CD4-positive, alpha-beta T cell treated with Interleukin-4 for 4 hours (primary cell): ENCODE measurements around the gene SCAF4.
"Not testable (repeated sequence)": the region's sequence is repeated elsewhere in the genome, so short reads cannot be mapped to it uniquely, and the experiment has no call there.

Source experiments
- DNase-seq: peaks from one replicate; pipeline ENCODE4 v3.0.0-alpha.2; 2020

Gene SCAF4, protein sequence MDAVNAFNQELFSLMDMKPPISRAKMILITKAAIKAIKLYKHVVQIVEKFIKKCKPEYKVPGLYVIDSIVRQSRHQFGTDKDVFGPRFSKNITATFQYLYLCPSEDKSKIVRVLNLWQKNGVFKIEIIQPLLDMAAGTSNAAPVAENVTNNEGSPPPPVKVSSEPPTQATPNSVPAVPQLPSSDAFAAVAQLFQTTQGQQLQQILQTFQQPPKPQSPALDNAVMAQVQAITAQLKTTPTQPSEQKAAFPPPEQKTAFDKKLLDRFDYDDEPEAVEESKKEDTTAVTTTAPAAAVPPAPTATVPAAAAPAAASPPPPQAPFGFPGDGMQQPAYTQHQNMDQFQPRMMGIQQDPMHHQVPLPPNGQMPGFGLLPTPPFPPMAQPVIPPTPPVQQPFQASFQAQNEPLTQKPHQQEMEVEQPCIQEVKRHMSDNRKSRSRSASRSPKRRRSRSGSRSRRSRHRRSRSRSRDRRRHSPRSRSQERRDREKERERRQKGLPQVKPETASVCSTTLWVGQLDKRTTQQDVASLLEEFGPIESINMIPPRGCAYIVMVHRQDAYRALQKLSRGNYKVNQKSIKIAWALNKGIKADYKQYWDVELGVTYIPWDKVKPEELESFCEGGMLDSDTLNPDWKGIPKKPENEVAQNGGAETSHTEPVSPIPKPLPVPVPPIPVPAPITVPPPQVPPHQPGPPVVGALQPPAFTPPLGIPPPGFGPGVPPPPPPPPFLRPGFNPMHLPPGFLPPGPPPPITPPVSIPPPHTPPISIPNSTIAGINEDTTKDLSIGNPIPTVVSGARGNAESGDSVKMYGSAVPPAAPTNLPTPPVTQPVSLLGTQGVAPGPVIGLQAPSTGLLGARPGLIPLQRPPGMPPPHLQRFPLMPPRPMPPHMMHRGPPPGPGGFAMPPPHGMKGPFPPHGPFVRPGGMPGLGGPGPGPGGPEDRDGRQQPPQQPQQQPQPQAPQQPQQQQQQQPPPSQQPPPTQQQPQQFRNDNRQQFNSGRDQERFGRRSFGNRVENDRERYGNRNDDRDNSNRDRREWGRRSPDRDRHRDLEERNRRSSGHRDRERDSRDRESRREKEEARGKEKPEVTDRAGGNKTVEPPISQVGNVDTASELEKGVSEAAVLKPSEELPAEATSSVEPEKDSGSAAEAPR

DNA sequence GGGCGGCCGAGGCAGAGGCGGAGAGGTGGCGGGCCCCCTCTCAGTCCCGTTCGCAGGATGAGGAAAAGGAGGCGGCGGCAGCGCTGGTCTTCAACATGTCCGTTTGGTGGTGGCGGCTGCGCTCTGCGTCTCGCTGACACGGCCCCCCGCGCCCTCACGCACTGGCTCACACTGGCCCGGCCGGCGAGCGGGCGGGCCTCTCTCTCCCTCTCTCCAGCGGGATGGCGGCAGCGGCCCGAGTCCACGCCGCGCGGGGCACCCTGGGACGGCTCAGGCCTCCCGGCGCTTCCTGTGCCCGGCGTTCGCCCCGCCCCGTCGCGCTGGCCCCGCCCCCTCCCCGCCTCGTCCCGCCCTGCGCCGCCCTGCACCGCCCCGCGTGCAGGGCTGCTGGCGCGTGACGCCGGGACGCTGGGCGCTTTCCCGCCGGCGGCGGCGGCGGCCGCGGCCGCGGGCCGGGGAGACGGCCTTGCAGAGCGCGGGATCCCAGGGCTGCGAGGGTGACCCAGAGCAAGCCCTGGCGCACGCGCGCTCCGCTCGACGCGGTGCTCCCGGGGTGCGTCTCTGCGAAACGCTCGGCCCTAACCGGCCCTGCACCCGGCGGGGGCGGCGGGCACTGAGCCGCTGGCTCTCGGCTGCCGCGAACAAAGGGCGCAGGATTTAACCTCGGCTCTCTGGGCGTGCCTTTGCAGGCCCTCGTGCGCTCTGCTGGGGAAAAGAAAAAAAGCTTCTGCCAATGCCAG lies at the start of gene SCAF4:
Gene SCAF4 (minus strand): TSS at position 262 of the 740 bp plus-strand sequence. CDS start 426 bp downstream, outside the sequence.
- peak; percentile 79 for DNase-seq

DNA sequence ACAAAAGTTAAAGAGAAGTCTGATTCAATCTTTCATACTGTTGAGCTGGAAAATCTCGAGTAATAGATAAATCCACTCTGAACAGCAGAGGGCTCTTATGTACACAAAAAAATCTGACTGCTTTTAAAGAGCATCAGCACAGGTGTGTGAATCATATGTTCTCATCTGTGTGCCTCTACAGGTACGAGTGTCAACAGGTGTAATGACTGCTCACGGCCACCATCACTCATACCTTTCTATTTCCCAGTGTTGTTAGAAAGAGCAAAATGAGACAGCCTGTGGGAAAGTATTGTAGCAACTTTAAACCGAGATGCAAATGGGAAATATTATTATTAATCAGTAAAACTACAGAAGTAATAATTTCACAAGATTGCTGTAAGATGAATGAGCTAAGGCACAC lies 49.0 kb upstream of the SCAF4 start:
- no peak for DNase-seq

DNA sequence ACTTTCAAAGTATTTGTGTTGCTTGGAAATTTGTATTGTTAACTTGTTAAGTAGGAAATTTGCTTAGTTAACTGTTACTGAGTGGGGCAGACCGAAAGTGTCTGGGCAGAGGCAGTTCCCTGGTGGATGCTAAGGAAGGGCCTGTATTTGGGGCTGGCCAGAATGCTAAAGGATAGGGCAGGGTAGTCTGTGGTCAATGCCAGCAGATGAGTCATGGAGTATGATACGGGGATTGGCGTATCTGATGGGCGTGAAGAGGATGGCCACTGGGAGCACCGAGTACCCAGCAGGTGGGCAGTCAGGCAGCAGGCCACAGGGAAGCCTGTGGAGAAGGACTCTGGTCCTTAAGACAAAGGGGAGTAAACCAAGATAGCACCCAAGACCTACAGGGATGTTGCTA lies 46.6 kb upstream of the SCAF4 start:
- no peak for DNase-seq

DNA sequence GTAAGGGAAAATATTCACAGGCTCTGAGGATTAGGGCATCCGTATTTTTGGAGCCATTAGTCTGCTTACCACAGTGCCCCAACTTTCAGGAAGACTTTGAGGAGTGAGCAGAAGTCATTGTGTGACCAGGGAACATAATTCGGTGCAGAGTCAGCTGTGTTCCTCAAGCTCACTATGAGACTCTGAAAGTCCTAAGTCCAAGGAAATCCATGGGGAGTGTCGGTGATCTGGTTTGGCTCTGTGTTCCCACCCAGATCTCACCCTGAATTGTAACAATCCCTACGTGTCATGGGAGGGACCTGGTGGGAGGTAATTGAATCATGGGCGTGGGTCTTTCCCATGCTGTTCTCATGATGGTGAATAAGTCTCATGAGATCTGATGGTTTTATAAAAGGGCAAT lies 45.9 kb upstream of the SCAF4 start:
- no peak for DNase-seq

DNA sequence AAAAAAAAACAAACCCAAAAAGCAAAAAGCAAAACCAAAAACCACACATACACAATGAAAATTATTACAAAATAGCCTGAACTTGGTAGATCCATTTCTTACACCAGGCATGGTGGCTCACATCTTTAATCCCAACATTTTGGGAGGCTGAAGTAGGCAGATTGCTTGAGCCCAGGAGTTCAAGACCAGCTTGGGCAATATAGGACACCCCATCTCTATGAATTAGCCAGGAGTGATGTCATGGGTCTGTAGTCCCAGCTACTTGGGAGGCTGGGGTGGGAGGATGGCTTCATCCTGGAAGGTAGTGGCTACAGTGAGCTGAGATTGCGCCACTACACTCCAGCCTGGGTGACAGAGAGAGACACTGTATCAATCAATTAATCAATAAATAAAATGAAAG lies 42.1 kb upstream of the SCAF4 start:
- no peak for DNase-seq

DNA sequence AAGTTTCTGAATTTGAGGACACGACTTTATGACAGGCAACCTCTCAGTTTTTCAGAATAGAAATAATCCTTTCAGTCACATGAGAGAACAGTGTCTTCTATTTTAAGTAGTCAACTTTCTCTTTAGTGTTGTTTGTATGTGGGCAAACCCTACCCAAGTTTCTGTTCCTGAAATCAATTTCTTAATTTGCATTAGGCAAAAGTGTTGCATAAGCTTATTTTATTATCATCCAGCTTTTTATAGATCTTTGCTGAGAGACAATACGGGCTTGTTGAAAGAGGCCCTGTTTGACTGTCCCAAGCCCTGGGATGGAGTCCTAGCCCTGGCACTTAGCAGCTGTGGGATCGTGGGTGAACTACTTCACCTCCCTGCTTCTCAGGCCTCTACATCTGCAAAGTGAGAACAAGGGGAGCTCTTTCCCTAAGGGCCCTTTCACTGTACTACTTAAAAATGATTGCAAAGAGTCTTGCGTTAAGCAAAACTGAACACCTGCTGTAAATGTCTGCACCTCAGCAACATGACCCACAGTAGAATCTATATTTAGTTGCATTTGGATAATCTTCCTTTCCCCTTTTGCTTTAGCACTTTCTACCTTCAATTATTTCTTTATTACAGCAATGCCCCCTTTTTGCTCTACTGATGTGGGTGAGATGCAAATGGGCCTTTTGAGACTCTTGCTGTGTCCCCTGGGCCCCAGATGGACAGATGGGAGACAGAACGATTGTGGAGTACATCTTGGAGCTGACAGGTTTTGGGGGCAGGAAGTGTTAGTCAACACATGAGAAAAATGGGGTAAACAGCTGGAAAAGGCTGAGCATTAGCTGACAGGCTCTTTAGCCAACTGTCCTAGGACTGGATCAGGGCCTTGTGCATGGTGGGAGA lies 41.0 kb upstream of the SCAF4 start:
- DNase-seq, result no peak

DNA sequence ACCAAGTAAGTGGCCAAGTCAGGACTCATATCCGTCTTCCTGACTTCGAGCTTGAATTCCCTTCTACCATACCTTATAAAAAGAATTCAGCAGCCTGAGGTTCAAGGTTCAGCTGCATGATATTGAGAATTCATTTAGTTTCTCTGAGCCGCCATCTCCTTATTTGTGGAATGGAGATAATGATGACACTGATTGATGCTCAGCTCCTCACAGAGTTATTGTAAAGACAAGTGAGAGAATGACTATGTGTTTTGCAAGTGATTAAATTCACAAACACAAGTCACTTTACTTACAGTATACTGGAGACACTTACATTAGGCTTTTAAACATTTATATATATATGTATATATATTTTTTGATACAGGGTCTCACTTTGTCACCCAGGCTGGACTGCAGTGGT lies 39.8 kb upstream of the SCAF4 start:
- DNase-seq, result no peak

DNA sequence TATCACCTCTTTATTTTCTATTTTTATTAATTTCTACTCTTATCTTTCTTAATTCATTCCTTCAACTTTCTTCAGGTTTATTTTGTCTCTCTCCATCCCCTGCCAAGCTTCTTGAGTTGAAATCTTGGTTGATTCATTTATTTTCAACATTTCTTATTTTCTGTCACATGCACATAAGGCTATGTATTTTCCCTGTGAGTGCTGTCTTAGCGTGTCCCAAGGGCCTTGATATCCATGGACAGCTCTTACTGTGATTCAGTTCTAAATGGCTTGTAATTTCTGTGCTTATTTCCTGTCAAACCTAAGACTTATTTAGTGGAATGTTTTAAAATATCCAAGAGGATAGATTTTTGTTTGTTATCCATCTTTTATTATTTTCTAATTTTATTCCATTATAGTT lies 36.8 kb upstream of the SCAF4 start:
- DNase-seq, result no peak

DNA sequence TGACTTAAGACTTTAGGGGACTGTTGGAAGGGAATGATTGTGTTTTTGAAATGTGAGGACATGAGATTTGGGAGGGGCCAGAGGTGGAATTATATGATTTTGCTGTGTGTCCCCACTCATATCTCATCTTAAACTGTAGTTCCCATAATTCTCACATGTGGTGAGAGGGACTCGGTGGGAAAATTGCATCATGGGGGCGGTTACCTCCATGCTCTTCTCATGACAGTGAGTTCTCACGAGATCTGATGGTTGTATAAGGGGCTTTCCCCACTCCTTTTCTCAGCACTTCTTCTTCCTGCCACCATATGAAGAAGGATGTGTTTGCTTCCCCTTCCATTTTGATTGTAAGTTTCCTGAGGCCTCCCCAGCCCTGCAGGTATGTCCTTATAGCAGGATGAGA lies 35.0 kb upstream of the SCAF4 start:
- no peak for DNase-seq

DNA sequence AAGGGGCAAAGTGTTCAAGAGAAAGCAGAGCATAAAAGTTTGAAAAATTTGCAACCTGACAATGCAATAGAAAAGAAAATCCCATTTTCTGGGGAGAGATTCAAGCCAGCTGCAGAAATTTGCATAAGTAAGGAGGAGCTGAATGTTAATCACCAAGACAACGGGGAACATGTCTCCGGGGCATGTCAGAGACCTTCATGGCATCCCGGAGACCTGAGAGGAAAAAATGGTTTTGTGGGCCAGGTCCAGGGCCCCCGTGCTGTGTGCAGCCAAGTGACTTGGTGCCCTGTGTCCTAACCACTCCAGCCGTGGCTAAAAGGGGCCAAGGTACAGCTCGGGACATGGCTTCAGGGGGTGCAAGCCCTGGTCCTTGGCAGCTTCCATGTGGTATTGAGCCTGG lies 33.9 kb upstream of the SCAF4 start:
- not testable (repeated sequence) for DNase-seq

DNA sequence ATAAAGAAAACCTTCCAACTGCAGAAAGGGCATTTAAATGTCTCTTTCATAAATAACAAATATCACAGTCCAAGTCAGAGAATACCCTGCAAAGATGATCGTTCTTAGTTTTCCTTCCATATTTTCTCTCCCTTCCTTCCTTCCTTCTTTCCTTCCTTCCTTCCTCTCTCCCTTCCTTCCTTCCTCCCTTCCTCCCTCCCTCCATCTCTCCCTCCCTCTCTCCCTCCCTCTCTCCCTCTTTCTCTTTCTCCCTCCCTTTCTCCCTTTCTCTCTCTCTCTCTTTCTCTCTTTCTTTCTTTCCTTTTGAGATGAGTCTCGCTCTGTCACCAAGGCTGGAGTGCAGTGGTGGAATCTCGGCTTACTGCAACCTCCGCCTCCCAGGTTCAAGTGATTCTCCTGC lies 29.0 kb upstream of the SCAF4 start:
- no peak for DNase-seq

DNA sequence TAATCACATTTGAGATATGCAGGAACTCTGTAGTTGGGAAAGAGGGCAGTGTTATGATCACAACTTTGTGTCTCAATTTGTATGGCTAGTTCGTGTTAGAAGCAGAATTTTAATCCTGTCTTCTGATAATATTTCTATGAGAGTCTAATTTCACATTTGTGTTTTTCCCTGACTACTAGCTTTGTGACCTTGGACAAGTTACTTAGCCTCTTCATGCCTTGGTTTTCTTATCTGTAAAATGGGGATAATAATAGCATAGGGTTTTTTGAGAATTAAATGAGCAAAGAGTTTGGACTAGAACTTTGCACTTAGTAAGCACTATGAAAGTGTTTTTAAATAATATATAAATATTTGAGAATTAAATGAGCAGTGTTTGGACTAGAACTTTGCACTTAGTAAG lies 24.9 kb upstream of the SCAF4 start:
- DNase-seq, result no peak

DNA sequence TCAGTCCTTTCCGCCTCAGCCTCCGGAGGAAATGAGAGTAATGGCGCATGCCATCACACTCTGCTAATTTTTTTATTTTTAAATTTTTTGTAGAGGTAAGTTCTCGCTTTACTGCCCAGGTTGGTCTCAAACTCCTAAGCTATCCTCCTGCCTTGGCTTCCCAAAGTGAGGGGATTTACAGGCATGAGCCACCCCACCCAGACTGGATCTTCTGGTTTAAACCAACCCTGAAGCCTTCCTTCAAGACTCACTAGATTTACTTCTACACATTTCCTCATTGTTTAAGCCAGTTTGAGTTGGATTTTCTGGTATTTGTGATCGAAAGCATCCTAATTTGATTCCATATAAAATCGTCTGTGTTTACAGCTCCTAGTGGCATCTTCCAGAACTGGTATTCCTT lies 23.1 kb upstream of the SCAF4 start:
- DNase-seq, result no peak

DNA sequence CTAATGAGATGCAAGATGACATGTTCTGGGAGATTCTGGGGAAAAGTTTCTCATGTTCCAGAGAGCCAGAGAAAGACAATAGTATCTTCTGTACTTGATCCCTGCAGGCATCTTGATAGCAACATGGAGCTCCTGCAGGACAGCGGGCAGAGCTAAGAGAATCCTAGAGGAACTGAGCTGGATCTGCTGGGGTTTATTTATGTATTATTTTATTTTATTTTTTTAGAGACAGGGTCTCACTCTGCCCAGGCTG lies 22.7 kb upstream of the SCAF4 start:
- no peak for DNase-seq

DNA sequence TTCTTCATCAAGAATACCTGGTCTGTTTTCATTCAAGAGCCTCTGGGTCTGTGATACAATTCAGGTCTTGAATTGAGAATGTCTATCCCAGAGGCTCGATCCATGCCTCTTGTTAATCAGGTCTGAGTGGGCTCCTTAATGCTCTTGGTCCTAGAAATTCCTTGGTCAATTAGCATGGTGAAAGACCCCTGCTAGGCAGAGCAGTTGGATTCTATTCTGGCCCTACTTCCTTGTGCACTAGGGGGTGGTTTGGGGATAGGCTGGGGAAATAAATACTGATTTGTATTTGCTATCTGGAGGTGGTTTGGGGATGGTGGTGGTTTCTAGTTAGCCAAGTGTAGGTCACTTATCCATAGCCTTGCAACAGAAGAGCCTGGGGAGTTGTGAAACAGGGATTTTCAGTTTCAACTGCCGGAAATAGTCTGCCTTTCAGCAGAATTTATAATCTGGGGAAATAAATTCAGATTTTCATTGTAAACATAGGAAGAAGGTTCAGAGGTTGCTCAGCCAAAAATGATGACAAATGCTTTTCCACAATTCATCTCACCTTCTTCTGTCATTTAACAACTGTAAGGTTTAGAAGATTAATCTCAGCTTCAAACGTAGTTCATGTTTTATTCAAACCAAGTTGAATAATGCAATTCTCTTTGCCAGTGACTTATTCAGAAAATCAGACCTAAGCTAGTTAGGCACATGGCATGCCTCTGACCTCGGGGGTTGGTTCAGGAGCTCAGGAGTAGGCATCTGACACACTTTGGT lies 22.2 kb upstream of the SCAF4 start:
- no peak for DNase-seq

DNA sequence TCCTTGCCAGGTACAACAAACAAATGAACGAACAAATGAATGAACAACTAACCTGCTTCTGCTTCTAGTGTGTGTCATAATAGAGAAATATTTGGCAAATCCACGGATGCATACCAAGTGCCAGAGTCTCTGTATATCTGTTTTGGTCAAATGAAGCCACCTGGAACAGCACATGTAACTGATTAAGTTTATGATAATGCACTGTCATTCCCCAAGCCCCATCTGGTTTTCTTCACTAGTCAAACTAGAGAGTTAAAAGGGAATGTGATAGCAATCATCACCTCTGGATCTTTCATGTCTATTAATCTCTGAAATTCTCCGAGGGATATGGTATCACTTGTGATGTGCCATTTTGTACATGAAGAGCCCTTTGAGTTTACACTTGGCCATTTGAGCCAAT lies 21.0 kb upstream of the SCAF4 start:
- DNase-seq, result no peak

DNA sequence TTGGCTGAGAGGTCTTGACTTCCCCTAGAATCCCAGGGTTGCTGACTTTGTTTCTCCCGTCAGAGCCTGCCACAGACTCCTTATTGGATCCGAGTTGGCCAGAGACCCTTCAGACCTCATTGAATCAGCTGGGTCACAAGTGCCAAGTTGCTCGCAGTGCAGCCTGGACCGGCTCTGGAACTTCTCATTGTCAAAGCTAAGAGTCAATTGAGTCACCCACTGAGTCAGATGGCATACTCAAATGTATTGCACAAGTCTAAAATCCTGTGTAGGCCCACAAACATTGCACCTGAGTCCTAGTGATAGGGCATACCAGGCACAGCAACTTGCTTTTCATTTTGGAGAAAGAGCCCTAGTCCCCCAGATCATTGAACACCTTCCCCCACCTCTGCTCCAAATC lies 20.4 kb upstream of the SCAF4 start:
- DNase-seq, result no peak

DNA sequence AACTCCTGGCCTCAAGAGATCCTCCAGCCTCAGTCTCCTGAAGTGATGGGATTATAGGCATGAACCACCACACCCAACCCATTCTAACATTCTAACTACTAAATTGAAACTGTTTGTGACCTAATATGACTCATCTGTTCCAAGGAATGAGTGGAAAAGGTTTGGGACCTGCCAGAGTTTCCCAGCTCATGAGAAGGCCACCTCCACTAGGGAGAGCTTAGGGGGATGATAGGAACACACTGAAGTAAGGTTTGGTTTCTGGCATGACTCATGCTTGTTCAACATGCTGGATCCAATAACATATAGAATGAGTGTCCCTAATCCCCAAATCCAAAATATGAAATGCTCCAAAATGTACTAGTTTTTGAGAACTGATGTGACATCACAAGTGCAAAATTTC lies 18.9 kb upstream of the SCAF4 start:
- no peak for DNase-seq

DNA sequence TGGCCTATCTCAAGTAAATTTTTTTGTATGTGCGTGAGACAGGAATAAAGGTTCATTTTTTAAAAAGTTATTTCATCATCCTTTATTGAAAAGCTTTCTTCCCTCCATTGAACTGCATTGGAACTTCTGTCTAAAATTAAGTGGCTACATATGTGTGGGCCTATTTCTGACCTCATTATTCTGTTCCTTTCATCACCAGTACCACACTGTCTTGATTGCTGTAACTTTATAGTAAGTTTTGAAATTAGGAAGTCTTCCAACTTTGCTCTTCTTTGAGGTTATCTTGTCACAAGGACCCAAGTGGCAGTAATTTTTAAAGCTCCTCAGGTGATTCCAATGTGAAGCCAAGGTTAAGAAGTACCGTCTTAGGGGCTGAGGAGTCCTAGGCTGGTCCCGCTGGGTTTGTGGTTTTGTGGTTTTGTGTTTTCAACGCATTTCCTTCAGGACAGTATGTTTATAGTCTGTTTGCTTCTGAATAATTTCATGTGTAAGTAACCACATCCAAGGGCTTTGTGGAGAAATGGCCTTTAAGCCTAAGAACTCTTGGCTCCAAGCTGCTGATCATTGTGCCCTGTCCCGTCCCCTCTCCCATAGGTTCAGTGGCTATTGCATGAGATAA lies 12.4 kb upstream of the SCAF4 start:
- DNase-seq, result no peak

DNA sequence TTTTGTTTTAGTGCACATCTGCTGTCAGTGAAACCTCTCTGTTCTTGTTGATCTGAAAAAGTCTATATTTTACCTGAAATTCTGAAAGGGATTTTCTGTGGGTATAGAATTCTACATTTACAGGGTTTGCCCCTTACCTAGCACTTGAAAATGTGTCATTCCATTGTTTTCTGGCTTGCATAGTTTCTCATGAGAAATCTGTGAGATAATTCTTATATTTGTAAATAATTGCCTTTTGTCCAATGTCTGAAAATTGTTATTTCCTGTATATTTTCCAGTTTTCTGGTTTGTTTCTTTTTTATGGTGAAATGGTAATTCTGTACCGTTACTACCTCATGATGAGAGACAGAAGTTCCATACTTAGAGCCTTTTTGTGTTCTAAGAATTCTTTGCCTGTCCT lies 11.8 kb upstream of the SCAF4 start:
- no peak for DNase-seq

DNA sequence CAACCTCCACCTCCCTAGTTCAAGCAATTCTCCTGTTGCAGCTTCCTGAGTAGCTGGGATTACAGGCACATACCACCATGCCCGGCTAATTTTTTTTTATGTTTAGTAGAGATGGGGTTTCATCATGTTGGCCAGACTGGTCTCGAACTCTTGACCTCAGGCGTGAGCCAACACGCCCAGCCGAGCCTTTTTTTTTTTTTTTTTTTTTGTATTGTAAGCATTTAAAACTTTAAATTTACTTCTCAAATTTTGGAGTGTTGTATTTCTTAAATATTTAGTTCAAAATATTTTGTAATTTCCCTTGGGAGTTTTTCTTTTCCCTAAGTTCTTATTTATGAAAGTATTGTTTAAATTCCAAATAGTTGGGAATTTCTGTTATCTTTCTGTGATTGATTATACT lies 9.2 kb upstream of the SCAF4 start:
- DNase-seq, result no peak
